Measurements from ENCODE around the gene ERVFRD-1.
A peak's percentile ranks its signal among the peaks of the same experiment; 100 is the strongest.
"Not testable (repeated sequence)": the region's sequence is repeated elsewhere in the genome, so short reads cannot be mapped to it uniquely, and the experiment has no call there.

Gene ERVFRD-1

DNA sequence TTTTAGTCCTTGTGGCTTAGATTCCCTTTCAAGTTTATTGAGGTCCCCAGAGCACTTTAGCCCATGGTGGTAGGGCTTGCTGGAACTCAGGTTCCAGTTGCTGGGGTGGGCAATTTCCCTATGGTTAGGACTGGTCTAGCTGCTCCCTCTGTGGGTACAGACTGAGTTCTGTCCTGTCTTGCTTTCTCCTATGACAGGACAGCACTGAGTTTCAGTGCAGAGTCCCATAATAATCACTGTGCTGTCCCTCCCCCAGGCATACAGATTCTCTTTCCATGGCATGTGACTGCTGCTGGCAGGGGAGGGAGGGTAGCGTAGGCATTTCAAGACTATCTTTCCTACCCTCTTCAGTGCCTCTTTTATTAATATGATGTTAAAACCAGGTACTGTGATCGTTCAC, 17.1 kb upstream of the ERVFRD-1 start:
- no peak for DNase-seq

DNA sequence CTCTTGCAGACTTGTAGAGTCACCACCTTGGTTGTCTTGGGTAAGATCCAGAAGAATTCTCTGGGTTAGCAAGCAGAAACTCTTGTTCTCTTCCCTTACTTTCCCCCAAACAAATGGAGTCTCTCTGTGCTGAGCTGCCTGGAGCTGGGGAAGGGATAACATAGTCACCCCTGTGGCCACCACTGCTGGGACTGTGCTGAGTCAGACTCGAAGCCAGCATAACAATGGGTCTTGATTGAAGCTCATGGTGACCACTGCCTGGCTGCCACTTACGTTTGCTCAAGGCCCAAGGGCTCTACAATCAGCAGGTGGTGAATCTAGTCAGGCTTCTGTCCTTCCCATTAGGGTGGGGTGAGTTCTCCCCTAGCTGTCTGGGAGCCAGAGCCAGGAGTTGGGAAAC, 15.4 kb upstream of the ERVFRD-1 start:
- no peak for DNase-seq

DNA sequence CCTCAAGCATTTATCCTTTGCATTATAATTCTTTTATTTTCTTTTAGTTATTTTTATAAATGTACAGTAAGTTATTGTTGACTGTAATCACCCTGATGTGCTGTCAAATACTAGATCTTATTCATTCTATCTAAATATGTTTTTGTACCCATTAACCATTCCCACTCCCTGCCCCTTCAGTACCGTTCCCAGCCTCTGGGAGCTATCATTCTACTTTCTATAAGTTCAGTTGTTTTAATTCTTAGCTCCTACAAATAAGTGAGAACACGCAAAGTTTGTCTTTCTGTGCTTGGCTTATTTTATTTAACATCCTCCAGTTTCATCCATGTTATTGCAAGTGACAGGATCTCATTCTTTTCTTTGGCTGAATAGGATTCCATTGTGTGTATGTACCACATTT, 12.5 kb upstream of the ERVFRD-1 start:
- no peak for DNase-seq

DNA sequence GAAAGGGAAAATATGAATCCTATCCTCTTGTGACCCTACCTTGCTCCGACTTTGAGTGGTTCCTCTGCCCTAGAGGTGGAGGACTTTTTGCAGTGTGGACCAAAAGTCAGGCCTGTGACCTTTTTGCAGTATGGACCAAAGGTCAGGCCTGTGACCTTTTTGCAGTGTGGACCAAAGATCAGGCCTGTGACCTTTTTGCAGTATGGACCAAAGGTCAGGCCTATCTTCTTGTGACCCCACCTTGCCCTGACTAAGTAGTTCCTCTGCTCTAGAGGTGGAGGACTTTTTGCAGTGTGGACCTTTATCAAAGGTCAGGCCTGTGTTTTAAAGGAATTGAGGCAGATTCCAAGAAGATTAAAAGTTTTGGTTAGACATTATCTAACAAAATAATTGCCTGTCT, 10.9 kb upstream of the ERVFRD-1 start:
- DNase-seq: no peak

DNA sequence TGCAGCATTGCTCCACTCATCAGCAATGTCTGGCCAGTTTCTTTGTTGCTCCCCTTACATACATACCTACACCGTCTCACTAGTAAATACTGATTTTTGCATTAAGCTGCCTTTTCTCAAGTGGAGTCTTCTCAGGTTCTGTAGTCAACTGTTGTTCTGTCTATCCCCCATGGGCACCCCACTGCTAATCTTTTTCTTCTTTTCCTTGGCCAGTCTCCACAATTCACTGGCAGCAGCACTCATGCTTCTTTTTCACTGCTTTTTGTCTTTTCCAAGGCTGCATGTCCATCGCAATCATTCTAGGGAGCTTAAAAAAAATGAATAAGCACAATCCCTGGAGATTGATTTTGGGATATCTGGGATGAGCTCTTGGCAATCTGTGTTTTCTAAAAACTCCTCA, 10.3 kb upstream of the ERVFRD-1 start:
- no peak for DNase-seq

DNA sequence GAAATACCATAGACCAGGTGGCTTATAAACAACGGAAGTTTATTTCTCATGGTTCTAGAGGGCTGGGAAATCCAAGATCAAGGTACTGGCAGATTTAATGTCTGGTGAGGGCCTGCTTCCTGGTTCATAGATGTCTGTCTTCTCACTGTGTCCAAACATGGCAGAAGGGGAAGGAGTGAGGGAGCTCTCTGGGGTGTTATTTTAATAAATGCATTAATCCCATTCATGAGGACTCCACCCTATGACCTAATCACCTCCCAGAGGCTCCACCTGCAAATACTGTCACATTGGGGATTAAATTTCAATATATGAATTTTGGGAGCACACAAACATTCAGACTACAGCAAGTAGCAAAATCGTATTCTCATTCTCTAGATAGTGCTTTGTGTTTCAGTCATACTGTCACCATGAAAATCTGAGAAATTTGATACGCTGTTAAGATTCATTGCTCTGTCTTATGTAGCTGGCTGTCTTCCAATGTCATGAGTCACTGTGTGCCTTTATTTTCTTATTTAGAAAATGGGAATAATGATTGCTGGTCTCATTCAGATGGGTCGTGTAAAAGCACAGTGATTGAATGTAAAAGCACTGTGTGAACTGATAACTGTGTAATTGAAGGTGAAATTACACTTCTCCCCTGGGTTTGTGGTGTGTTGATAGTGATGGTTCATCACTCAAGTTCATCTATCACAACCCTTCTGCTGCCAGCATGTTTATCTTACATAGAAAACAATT, 8.9 kb upstream of the ERVFRD-1 start:
- DNase-seq: peak in 1 of 2 experiments; percentile 19

DNA sequence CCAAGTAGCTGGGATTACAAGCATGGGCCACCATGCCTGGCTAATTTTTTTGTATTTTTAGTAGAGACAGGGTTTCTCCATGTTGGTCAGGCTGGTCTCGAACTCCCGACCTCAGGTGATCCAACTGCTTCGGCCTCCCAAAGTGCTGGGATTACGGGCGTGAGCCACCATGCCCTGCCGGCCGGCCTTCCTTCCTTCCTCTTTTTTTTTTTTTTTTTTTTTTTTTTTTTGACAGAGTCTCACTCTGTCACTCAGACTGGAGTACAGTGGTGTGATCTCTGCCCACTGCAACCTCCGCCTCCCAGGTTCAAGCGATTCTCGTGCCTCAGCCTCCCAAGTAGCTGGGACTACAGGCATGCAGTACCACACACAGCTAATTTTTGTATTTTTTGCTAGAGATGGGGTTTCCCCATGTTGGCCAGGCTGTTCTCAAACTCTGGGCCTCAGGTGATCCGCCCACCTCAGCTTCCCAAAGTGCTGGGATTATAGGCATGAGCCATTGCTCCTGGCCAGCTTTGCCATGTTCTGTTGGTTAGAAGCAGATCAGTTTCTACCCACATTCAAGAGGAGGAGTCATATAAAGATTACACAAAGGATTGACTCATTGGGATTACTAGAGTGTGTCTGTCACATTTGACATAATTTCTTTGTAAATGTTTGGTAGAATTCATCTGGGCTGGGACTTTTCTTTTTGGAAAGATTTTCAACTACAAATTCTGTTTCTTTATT, 4.4 kb upstream of the ERVFRD-1 start:
- DNase-seq: peak in 1 of 2 experiments; percentile 33

DNA sequence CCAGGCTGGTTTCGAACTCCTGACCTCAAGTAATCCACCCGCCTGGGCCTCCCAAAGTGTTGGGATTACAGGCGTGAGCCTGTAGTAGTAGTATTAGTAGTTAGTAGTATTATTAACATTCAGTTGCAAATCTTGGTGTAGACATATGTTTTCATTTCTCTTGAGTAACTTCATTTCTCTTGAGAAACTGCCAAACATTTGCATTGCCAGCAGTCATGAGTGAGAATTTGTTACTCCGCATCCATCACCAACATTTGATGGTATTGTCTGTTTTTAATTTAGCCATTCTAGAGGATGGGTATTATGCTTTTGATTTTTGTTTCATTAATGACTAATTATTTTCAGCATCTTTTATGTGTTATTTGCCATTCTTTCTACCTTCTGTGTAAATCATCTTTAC, 1.5 kb upstream of the ERVFRD-1 start:
- DNase-seq: no peak

DNA sequence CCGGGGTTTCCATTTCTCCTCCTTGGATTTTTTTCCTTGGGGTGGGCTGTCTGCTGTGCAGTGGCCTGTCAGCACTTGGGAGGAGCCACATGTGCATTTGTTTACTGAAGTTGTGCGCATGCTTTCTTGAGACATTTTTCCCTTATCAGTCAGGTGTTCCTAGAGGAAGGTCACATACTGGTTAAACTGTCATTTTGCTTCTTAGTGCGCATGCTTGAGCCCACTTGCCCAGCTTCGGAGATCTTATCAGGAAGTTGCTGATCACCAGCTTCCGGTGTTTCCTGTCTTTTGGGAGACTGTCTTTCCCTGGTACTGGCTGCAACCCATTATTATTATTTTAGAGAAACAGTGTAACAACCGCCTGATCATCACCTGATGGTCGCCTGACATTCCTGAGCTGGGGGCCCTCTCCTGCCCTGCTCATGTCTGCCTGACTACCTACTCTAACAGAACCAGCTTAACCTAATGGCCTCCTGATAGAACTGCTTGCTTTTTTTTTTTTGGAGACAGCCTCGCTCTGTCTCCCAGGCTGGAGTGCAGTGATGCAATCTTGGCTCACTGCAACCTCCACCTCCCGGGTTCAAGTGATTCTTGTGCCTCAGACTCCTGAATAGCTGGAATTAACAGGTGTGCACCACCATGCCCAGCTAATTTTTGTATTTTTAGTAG, 378 bp upstream of the ERVFRD-1 start:
- DNase-seq: no peak

DNA sequence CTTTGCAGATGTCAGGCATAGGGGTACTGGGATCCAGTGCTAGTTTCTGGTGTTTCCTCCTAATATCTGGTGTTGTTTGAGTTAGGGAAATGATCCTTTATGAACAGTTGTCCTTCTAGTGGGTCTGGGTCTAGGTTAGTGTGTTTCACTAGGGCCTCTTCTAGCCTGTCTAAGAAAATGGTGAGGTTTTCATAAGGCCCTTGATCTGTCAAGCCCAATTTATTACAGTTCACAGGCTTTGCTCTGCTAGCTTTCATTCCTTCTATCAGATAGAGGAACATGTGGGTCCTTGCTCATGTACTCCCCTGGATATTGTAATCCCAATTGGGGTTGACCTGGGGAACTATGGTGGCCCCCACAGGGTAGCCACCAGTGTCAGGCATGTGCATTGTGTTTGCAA, 2.8 kb downstream of the ERVFRD-1 start:
- no peak for DNase-seq

DNA sequence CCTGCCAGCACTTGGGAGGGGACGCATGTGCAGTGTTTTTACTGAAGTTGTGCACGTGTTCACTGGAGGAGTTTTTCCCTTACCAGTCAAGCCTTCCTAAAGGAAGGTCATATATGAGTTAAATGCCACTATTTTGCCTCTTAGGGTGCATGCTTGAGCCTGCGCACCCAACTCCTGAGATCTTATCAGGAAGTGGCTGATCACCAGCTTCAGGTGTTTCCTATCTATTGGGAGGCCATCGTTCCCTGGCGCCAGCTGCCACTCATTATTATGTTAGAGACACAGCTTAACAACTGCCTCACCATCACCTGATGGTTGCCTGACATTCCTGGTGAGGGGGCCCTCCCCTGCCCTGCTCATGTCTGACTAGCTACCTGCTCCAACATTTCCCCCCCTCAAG, 8.5 kb downstream of the ERVFRD-1 start:
- no peak for DNase-seq

DNA sequence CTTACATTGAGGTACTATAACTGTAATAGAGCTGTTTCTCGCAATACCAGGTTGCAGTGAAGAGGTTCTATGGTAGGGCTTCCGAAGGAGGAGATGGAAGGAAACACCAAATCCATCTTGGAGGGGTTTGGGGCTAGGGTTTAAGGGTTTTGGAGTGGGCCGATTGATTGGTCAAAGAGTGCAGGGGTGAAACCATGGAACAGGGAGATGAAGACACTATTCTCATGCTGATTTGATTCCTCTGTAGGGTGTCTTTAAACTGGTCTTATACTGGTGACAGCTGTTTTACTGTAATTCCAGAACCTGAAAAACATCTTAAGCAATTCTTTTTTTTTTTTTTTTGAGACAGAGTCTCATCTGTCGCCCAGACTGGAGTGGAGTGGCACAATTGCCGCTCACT, 10.1 kb downstream of the ERVFRD-1 start:
- no peak for DNase-seq

DNA sequence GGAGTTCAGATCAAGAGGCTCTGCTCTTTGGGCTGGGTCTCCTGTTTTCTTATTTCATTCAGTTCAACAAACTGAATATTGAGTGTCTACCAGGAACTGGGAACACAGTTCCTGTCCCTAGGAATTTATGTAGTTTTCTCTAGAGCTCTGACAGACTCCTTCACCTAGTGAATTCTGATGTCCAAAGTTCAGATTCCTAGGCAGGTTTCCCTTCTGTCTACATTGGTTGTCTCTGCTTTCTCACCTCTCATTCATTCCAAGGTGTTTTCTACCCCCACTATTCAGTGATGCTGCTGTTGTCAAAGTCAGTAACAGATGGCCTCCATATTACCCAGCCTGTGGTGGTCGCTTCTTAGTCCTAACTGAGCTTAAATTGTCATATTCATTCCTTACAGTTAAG, 13.5 kb downstream of the ERVFRD-1 start:
- DNase-seq: no peak

DNA sequence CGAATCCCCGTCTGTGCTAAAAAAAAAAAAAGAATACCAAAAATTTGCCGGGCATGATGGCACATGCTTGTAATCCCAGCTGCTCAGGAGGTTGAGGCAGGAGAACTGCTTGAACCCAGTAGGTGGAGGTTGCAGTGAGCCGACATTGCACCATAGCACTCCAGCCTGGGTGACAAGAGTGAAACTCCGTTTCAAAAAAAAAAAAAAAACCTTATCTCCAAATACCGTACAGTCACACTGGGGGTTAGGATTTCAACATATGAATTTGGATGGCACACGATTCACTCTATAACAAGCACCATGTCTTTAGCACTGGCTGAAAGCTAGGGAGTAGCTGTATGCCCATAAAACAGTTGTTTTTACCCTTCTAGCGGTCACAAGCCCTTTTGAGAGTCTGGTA, 14.0 kb downstream of the ERVFRD-1 start:
- no peak for DNase-seq

DNA sequence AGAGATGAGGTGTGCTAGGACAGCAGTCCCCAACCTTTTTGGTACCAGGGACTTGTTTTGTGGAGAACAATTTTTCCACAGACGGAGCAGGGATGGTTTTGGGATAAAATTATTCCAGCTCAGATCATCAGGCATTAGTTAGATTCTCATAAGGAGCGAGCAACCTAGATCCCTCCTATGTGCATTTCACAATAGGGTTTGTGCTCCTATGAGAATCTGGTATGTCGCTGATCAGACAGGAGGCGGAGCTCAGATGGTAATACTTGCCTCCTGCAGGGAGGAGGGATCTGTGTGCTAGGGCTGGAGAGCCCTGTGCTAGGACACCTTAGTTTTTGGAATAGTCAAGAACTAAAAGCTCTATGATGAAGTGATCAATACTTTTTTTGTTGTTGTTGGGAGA, 15.4 kb downstream of the ERVFRD-1 start:
- peak; percentile 45 to 62 for DNase-seq

DNA sequence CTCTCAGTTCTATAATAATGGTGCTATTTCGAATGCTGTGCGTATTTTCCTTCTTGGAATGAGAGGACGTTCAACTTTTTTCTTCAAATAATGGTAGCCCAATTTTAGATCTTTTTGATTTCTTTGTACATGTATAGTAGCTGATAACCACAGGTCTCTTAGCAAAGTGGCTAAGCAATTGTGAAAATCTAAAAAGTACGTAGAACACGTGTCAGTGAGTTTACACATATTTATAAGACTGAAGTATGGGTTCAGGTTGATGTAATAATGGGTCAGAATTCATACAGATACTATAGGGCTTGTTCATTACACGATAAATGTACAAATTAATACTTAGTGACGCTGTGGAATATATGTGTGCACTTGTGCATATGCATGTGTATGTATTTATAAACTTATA, 16.6 kb downstream of the ERVFRD-1 start:
- no peak for DNase-seq

DNA sequence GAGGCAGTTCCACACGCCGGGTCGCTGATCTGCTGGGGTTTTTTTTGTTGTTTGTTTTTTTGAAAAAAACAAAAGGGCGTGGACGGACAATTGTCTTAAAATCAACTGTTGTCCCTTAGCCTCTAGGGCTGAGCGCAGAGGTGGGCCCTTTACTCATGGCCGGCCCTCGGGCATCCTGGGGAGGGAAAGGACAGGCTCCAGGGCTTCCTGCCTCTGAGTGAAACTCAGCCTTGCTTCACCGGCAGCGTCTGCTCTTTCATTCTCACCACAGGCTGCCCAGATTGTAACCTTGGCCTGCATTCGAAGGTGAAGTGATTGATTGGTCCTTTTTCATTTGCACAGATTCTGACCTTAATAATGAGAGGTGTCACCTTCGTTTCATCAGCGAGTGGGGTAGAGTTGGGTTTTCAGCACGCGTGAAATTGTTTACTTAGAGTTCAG, 17.1 kb downstream of the ERVFRD-1 start:
- DNase-seq: peak in 1 of 2 experiments; percentile 58

DNA sequence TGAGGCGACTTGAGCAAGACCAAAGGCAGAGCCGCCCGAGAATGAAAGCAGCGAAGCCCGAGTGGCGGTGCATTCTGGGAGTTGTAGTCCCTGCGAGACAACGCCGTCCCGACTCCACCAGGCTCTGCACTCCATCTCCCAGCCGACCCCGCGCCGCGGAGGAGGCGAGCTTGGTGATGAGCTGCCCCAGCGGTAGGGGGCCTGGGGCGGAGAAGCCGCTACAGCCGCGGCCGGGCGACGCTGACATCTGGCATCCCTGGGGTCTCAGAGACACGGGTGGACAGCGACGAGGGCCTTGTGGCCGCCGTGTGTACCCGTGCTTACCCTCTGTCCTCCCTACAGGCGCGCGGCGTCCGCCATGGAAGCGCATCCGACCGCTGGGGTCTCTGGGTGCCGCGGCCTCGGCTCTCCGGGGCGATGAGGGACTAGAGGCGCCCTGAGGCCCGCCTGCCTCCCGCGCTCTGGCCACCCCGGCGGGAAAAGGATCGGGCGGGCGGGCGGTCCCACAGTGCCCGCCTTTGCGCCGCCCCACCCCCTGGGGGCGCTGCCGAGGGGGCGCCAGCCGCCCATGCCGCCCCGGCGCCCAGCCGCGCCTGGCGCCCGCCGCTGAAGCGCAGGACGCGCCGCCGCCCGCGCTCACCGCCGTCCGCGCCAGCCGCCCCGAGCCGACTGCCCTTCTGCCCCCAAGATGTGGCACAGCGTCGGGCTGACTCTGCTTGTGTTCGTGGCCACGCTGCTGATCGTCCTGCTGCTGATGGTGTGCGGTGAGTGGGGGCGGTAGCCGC, 17.7 kb downstream of the ERVFRD-1 start, which contains the start of gene SMIM13:
TSS of gene SMIM13 (plus strand) at position 209 of the 785 bp plus-strand sequence. CDS start at position 689, 480 bp downstream.
- DNase-seq: peak; percentile 98

DNA sequence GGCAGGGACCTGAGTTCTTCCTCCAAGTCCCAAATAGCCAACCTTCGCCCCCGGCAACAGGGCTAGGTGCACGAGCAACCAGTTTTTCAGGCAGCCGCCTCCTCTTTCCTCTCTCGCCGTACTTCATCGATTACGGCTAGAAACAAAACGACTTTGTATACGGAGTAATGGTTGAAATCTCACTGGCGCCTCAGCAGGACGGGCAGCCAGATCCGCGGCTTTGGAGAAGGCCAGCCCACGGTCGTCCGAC, 18.2 kb downstream of the ERVFRD-1 start:
- DNase-seq: no peak

DNA sequence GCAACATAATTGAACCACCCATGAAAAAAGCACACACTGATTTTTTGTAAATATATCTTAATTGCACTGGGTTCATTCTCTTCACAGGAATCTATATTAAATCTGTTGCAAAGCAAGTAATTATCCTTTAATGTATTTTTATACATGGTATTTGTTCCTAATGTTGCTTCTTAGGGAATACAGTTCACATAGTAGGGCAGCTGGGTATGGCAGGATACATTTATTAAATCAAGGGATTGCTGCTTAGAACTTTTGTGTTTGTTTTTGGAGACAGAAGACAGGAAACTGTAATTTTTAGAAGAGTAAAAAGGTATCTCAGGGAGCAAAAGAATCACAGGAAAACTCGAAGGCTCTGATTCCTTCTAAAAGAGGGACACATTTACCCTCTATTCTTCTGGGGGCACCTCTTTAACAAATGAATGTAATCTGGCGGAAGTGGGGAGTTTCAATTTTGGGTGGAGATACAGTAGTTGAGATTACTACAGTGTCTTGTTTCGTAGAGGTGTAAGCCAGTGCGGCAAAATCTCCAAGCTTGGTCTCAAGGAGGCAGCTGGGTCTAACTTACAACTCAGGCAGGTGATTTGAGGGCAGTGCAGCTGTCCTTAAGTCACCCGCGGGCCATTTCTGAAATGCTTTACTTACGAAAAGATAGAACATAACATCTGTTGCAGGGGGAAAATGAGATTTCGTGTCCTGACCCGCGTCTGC, 18.7 kb downstream of the ERVFRD-1 start:
- peak in 1 of 2 experiments; percentile 72 for DNase-seq

DNA sequence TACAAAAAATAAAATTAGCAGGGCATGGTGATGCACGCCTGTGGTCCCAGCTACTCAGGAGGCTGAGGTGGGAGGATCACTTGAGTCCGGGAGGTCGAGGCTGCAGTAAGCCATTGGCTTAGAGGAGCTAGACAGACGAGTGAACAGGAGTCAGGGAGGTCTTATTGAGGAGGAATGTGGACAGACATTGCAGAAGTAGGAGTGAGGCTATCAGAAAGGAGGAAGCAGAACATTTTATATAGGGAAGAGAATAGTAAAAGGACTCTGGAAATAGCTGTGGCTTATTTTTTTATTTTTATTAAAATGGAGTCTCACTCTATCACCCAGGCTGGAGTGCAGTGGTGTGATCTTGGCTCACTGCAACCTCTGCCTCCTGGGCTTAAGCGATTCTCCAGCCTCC, 20.4 kb downstream of the ERVFRD-1 start:
- DNase-seq: not testable (repeated sequence)

DNA sequence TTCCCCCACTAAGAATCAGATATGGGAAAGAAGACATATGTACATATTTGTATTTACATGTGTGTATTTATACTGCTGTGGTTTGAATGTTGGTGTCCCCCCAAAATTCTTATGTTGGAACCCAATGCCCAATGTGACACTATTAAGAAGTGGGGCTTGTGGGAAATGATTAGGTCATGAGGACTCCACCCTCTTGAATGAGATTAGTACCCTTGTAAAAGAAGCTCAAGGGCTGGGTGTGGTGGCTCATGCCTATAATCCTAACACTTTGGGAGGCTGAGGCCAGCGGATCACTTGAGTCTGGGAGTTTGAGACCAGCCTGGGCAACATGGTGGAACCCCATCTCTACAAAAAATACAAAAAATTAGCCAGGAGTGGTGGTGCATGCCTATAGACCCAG, 21.8 kb downstream of the ERVFRD-1 start:
- no peak for DNase-seq

Measured in SW 1271 (cell line).